ENCODE measurements around the gene PXN.
A peak's percentile ranks its signal among the peaks of the same experiment; 100 is the strongest.

Gene PXN

DNA sequence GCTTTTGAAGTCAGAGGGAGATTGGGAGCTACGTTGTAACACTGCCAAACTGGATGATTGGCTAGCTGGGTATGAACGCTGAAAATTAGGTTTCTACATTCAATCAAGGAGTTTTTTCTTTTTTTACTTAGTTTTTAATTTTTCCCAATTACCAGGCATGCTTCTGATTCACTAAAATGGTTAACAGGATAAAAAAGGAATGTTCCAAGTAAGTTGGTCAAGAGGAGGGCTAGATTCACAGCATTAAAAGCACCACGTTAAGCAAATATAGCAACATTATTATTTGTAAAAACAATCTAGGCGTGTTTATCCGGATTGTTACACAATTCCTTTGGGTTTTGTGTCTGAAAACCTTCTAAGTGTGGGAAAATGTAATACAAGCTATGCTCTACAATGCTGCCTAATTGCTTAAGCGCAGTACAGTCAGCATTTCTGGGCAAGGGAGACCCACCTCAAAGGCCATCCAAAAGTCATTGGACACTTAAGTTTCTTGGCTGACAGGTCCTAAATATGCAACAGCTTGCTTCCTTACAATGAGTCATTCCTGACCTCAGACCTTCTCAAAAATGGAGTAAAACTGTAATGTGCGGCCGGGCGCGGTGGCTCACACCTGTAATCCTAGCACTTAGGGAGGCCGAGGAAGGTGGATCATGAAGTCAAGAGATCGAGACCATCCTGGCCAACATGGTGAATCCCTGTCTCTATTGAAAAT, 65.8 kb downstream of the PXN start:
- peak overlapping the region; percentile 99 for H3K27ac ChIP-seq
- no peak for TF ChIP-seq ZFX (IDR thresholded peaks at IDR 0.05; ENCODE audit: borderline replicate concordance)
- TF ChIP-seq, protein P1, sequence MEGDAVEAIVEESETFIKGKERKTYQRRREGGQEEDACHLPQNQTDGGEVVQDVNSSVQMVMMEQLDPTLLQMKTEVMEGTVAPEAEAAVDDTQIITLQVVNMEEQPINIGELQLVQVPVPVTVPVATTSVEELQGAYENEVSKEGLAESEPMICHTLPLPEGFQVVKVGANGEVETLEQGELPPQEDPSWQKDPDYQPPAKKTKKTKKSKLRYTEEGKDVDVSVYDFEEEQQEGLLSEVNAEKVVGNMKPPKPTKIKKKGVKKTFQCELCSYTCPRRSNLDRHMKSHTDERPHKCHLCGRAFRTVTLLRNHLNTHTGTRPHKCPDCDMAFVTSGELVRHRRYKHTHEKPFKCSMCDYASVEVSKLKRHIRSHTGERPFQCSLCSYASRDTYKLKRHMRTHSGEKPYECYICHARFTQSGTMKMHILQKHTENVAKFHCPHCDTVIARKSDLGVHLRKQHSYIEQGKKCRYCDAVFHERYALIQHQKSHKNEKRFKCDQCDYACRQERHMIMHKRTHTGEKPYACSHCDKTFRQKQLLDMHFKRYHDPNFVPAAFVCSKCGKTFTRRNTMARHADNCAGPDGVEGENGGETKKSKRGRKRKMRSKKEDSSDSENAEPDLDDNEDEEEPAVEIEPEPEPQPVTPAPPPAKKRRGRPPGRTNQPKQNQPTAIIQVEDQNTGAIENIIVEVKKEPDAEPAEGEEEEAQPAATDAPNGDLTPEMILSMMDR (IDR thresholded peaks at IDR 0.05): no peak

DNA sequence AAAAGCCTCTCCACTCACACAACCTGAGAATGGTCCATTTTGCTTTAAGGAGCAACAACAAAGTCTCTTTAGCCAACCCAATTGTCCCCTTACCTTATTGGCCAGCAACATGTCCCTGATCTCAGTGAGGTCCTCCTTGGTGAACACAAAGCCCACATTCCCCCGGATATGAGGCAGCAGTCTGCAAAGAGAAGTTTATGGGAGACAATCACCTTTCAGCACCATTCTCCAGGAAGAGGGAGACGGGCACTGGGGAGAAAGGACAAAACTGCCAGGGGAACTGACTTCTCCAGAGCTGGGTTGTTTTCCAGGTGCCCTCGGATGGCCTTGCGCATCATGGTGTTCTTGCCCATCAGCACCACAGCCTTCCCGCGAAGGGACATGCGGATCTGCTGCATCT, 66.5 kb downstream of the PXN start:
- TF ChIP-seq, protein P1 (IDR thresholded peaks at IDR 0.05): no peak
- TF ChIP-seq ZFX (IDR thresholded peaks at IDR 0.05; ENCODE audit: borderline replicate concordance): no peak
- peak overlapping the region; percentile 99 for H3K27ac ChIP-seq

DNA sequence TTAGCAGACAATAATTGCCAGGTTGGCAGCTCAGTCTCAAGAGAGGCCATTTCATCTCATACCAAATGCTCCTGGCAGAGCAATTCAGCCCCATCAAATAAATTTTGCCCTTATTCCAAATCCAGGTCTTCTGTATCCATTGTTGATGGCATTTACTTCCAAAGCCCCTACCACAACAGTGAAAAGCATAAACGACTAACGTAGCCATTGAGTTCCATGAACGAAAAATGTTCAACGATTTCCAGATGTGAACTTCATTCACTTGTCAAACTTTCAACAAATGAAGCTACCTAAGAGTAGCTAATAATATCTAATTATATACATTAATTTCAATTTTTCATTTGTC, 68.0 kb downstream of the PXN start:
- no peak for TF ChIP-seq ZFX (IDR thresholded peaks at IDR 0.05; ENCODE audit: borderline replicate concordance)
- TF ChIP-seq, protein P1 (IDR thresholded peaks at IDR 0.05): no peak
- peak overlapping the region; percentile 99 for H3K27ac ChIP-seq

DNA sequence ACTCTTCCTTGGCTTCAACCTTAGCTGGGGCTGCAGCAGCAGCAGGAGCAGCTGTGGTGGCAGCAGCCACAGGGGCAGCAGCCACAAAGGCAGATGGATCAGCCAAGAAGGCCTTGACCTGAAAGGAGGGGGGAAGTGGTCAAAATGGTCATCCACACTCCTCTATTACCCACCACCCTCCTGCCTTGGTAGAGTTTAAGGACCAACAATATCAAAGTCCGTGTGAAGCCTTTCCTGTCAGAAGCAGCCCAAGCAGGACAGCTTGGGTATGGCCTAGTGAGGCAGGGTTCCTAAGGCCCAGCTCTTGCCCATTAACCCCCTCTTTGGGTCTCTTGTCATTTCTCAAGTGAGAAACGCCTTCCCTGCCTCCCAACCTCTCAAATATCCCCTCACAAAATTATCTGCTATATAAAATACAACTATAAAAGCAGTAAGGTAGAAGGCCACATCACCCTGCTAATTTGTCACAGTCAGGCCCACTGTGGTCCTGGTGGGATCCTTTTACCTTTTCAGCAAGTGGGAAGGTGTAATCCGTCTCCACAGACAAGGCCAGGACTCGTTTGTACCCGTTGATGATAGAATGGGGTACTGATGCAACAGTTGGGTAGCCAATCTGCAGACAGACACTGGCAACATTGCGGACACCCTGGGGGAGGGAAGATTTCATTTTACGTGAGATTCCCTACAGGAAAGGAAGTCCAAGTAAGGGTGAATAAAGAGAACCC, 68.6 kb downstream of the PXN start:
- H3K27ac ChIP-seq: peak overlapping the region; percentile 99

DNA sequence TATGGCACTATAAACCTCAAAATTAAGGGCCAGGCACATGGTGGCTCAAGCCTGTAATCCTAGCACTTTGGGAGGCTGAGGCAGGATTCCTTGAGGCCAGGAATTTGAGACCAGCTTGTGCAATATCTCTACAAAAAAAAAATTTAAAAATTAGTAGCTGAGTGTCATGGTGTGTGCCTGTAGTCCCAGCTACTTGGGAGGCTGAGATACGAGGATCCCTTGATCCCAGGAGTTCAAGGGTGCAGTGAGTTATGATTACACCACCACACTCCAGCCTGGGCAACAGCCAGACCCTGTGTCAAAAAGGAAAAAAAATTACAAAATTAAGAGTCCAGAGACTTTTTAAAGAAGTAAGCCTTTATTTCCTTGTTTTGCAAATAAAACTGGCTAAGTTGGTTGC, 69.2 kb downstream of the PXN start:
- TF ChIP-seq, protein P1 (IDR thresholded peaks at IDR 0.05): no peak
- no peak for TF ChIP-seq ZFX (IDR thresholded peaks at IDR 0.05; ENCODE audit: borderline replicate concordance)
- H3K27ac ChIP-seq: peak overlapping the region; percentile 99

DNA sequence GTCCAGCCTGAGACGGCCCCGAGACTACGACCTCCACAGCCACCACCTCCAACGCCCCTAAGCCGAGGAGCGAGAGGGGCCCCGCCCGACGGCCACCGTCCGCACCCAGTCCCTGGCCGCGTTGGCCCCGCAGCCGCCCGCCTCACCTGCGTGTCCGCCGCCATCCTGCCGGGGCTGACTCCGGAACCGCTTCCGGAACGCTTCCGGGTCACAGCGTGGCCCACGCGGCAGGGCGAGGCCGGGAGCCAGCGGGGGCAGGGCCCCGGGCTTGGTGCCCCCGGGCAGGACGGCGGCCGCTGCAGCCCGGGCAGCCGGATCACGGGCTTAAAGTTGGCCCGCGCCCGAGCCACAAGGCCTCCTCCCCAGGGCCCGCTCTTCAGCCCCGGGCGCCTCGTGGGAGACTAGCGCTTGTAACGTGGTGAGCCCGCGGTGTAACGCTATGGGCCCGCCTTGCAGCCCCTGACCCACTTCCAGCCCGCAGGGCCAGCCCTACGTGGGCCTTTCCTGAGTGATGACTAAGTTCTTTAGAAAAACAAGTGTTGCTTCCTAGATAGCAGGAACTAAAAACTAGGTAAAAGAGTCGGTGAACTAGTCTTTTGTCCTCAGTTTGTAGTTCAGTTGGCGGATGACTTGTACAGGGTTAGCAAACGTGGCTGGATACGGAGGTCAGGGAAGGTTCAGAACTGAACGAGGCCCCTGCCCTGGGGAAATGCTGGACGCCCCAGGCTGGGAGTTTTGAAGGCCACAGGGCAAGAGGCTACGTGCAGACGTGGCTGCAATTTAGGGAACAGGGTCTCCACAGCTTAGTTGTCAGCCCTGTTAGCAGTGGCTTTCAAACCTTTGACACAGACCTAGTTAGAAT, 70.8 kb downstream of the PXN start, which contains the start of gene GCN1:
Gene GCN1, minus strand, starts transcription at position 182 of the 862 bp plus-strand sequence. Its CDS starts 18 bp downstream, at position 164.
- TF ChIP-seq, protein P1 (IDR thresholded peaks at IDR 0.05): no peak
- TF ChIP-seq ZFX (IDR thresholded peaks at IDR 0.05; ENCODE audit: borderline replicate concordance): no peak
- H3K27ac ChIP-seq: peak within 1 kb of the TSS; percentile 99

DNA sequence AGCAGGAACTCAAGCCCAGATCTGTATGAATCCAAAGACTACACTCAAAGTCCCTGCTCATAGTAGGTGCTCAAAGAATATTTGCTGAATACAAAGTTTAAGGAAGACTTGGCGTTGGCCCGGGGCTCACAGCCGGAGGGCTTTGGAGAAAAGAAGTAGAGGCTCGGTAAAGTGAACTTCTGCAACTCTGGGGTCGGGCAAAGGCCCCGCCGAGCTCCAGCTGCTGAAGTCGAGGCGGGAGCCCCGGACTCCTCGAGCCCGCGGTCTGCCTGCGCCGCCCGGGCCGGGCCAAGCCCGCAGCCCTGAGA, 71.3 kb downstream of the PXN start:
- H3K27ac ChIP-seq: peak overlapping the region; percentile 99

DNA sequence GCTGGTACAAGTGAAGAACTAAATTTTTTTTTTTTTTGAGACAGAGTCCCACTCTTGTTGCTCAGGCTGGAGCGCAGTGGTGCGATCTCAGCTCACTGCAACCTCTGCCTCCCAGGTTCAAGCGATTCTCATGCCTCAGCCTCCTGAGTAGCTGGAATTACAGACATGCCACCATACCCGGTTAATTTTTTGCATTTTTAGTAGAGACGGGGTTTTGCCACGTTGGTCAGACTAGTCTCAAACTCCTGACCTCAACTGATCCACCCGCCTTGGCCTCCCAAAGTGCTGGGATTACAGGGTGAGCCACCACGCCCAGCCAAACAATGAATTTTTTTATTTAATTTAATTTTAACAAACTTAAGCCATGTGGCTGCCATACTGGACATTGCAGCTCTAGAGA, 72.2 kb downstream of the PXN start:
- H3K27ac ChIP-seq: peak overlapping the region; percentile 99

More for the DNA sequence above, 71.3 kb downstream of the PXN start:
- TF ChIP-seq, protein P1 (IDR thresholded peaks at IDR 0.05): no peak
- TF ChIP-seq ZFX (IDR thresholded peaks at IDR 0.05; ENCODE audit: borderline replicate concordance): no peak
